Muscle of arm (tissue), 12 donors: ENCODE results near the gene SH3BP2. TPM values are rescaled to one million over a fixed set of nuclear protein-coding genes. Genes with fewer than 3 reads are reported as not detected.
A peak's percentile ranks its signal among the peaks of the same experiment; 100 is the strongest.

Experiments
- DNase-seq: peaks from one replicate; pipeline ENCODE4 v3.0.0-alpha.2; 2013
- polyA plus RNA-seq, 12 donors: library from polyadenylated mRNA; unstranded; fragments of 120-200 nt; gene quantifications; one replicate each; pipeline ENCODE4 v1.2.1, GENCODE V29; 2013; ENCODE audit not compliant: insufficient read length in 12 of 12

SH3BP2 gene
- polyA plus RNA-seq, 12 donors, result 19.1 to 73.8 (median 27.3) TPM; not detected in 1

GRCh38 chr4:2789793-2790582, 2.9 kb upstream of the SH3BP2 start:
- no peak for DNase-seq

- DNase-seq, result no peak
Measured at GRCh38 chr4:2790583-2791517, 2.0 kb upstream of the SH3BP2 start.

- no peak for DNase-seq
Measured at GRCh38 chr4:2791518-2792395, 1.1 kb upstream of the SH3BP2 start.

GRCh38 chr4:2792396-2792710, 532 bp upstream of the SH3BP2 start:
- DNase-seq, result no peak

GRCh38 chr4:2793586-2794485, 951 bp downstream of the SH3BP2 start:
- DNase-seq, result no peak

- DNase-seq, result no peak
Measured at GRCh38 chr4:2794486-2795299, 1.8 kb downstream of the SH3BP2 start.

- no peak for DNase-seq
Measured at GRCh38 chr4:2795300-2795892, 2.5 kb downstream of the SH3BP2 start.

- DNase-seq, result no peak
Measured at GRCh38 chr4:2795893-2796848, 3.3 kb downstream of the SH3BP2 start.

- DNase-seq, result no peak
Measured at GRCh38 chr4:2796849-2797544, 4.1 kb downstream of the SH3BP2 start.

GRCh38 chr4:2797545-2798305, 4.8 kb downstream of the SH3BP2 start:
- no peak for DNase-seq

GRCh38 chr4:2798399-2799223, 5.7 kb downstream of the SH3BP2 start:
- DNase-seq, result peak; percentile 66

- no peak for DNase-seq
Measured at GRCh38 chr4:2799224-2799911, 6.5 kb downstream of the SH3BP2 start.

GRCh38 chr4:2799971-2800690, 7.2 kb downstream of the SH3BP2 start:
- no peak for DNase-seq
